ENCODE data around the gene MRPL14.

Gene MRPL14

DNA sequence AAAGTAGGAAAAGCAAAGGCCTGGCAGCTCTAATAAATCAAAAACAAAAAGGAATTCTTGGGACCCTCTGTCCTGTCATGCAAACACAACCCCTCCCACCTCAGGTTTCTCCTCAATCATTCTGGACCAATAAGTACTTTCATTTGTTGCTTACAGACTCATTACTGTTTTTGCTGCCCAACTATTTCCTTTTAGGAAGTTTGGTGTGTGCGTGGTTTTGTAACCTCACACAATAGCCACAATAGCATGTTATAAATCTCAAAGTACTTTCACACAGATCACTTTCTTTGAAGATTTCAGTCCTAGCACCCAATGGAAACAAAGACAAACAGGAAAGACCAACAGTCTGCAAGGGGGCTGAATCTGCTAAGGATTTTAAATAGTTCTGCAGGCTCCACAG, 4.5 kb downstream of the MRPL14 start:
- DNase-seq (ENCODE audit: low spot score) = no peak

GRCh38 chr6:44120692-44121443, 6.4 kb downstream of the MRPL14 start:
- no peak for DNase-seq (ENCODE audit: low spot score)

- no peak for DNase-seq (ENCODE audit: low spot score)
Observed at GRCh38 chr6:44119704-44120262, 7.5 kb downstream of the MRPL14 start.

GRCh38 chr6:44117397-44118128, 9.7 kb downstream of the MRPL14 start:
- no peak for DNase-seq (ENCODE audit: low spot score)

DNA sequence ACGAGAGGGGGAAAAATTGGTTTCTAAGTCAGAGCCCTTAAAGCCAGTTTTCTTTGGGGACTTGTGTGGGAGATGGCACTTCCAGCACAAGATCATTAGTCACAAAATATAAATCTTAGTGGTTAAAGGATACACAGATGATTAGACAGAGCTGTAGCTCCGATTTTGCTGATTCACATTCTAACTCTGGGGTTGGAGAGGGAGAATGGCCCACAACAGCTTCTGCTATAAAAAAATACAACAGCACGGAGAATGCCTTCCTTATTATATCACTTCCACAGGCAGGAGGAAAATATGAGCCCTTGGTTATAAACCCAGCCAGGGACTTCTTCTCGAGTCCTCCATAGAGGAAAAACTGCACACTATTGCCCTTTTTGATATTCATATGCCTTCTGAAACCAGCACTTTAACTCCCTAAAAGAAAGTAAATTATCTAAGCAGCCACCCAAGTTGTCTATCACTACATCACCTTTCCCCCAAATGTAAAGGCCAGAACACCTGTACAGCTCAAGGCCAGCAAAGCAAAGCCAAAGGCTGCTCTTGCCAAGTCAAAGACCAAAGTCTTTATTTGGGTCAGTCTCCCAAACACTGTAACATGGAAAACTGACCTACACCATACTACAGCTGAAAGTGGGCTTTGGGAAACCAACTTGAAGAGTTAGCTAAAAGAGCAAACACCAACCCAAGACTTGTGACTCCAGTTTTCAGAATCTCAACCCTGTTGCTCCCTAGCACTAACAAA, 10.4 kb downstream of the MRPL14 start:
- no peak for DNase-seq (ENCODE audit: low spot score)

DNA sequence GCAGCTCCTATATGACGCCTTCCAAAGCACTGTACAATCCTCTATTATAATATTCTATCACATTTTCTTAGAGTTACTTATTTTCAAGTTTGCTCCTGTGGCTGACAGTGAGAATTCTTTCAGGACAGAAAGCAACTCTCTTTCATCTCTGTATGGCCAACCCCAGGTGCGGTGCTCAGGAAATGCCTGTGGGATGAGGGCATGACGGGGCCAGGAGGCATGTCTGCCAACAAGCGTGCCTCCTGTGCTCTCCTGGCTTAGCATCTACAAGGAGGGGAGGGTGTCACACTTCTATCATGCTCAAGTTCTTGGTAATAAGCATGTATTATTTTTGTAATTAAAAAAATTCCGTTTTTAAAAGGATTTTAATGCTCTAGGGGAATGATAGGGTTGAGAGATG, 11.4 kb downstream of the MRPL14 start:
- no peak for DNase-seq (ENCODE audit: low spot score)

DNA sequence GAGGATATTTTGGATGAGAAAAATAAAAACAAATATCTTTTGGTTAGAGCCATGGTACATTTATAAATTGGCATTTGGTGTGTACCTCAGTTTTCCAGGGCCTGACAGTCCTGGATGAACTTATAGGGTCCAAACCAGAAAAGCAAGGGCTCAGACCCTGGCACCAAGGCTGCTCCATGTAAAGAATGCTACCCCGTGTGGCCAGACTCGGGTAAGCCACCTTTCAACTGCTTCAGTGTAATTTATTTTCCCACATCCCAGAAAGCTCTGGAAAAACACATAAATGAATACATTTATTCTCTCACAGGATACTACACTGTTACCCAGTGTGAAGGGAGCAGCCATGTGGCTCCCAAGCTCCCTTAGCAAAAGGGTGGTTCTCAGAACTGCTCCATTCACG, 13.8 kb downstream of the MRPL14 start:
- DNase-seq (ENCODE audit: low spot score) = no peak

GRCh38 chr6:44111434-44112417, 15.5 kb downstream of the MRPL14 start:
- peak; percentile 52 for DNase-seq (ENCODE audit: low spot score)

- DNase-seq (ENCODE audit: low spot score) = no peak
Observed at GRCh38 chr6:44110966-44111365, 16.3 kb downstream of the MRPL14 start.

- no peak for DNase-seq (ENCODE audit: low spot score)
Observed at GRCh38 chr6:44110005-44110676, 17.1 kb downstream of the MRPL14 start.

DNA sequence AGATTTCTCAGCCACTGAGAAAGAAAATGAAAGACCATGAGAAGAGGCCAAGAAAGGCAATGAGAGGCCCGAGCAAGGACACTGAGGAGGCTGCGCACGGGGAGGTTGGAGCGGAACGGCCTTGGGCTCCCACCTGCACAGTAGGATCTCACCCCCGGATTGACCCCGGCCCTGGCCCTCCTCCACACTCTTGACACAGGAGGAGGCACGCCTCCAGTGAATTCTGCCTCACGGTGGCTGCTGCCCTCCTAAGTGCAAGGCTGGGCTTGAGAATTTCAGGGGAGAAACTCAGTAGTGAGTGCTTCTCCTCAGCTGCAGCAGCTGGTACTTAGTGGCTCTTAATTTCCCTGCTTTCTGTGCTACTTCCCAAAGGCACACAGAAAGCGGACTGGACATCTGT, 18.0 kb downstream of the MRPL14 start:
- DNase-seq (ENCODE audit: low spot score) = no peak

DNA sequence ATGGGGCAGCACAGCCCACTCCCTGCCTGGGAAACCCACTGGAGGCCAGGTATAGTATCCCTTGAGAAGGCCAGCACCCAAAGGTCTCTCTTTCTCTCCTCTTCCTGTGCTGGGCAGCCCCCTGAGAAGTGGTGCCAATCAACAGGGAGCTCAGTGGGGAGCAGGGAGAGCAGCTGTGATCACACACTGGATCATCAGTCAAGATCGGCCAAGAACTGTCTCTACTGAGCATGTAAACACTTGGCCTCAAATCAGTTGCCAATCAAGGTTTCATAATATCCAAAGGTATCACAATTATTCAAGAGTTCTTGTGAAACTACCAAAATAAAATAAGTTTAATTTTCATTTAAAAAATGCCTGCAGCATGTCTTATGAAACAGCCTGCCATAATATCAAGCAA, 18.8 kb downstream of the MRPL14 start:
- DNase-seq (ENCODE audit: low spot score) = no peak

DNA sequence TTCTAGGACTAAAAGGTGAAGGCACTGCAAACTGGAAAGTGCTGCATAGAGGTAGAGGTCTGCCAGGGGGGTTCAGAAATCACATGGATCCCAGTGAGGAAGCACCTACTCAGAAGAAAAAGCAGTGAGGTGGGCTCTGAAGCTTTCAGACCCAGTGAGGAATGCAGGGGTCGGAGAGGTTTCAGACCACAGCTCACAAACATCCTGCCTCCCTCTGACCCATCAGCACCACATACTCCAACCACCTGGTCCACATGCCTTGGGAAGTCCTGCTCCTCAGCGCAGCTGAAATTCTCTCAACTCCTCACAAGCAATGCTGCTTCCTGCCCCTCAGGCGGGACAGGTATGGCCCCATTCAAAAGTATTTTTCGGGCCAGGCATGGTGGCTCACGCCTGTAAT, 20.2 kb downstream of the MRPL14 start:
- no peak for DNase-seq (ENCODE audit: low spot score)

GRCh38 chr6:44105993-44106740, 21.1 kb downstream of the MRPL14 start:
- DNase-seq (ENCODE audit: low spot score) = no peak

DNA sequence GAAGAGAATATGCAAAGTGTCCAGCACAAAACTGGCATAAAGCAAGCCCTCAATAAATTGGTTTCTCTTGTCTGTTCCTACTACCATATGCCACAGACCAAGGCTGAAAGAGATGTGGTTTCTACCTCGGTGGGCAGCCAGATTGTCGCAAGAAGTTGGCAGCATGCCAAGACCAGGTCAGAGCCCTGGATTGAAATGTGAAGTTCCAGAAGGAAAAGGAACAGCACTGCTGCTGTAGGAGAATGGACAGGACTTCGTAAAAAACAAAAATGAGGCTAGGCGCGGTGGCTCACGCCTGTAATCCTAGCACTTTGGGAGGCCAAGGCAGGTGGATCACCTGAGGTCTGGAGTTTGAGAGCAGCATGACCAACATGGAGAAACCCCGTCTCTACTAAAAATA, 22.1 kb downstream of the MRPL14 start:
- DNase-seq (ENCODE audit: low spot score) = no peak

DNA sequence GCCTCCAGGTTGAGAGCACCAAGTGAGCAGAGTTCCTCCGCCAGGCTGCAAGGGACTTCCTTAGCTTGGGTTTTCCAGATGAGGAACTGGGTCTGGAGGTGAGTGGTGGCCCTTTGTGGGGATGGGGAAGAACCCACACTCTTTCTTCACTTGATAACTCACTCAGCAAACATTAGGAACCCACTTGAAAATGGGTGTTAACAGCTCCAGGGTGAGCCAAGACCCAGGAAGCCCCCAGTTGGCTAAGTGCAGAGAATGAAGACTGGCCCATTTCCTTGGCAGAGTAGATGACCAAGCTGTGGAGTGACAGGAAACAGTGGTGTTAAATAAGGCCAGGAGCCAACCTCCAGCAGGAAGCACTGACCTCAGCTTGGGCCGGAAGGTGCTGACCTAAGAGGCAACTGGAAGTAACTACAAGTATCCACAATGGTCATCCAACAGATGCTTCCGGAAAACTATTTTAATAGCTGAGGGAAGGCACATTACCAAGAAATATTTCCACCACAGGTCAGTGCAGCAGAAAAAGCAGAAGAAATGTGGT, 22.7 kb downstream of the MRPL14 start:
- DNase-seq (ENCODE audit: low spot score) = no peak

- DNase-seq (ENCODE audit: low spot score) = no peak
Observed at GRCh38 chr6:44102527-44102926, 24.7 kb downstream of the MRPL14 start.

GRCh38 chr6:44101832-44102231, 25.4 kb downstream of the MRPL14 start:
- no peak for DNase-seq (ENCODE audit: low spot score)

GRCh38 chr6:44100088-44100550, 27.1 kb downstream of the MRPL14 start:
- DNase-seq (ENCODE audit: low spot score) = peak; percentile 30

DNA sequence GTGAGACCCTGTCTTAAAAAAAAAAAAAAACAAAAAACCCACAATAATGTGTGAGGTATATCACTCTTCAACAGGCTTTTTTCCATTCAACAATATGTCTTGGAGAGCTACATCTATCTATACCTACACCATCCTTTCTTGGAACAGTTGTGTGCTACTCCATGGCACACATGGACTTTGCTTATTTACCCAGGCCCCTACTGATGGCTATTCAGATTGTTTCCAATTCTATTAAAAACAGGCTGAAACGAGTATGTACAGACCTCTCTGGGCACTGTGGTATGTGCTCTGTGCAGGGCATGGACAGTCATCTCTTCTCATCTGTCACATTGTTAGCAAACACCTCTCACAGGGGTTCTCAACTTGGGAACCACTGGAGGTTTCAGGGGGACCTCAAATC, 28.1 kb downstream of the MRPL14 start:
- no peak for DNase-seq (ENCODE audit: low spot score)

Data from HuH-7 (cell line).